ENCODE results near the gene CTF1.
"Not testable (repeated sequence)": the region's sequence is repeated elsewhere in the genome, so short reads cannot be mapped to it uniquely, and the experiment has no call there.

GRCh38 chr16:30863178-30863577 is 33.2 kb upstream of the CTF1 start:
- not testable (repeated sequence) for TF ChIP-seq REST (IDR thresholded peaks at IDR 0.05); CTCF (IDR thresholded peaks at IDR 0.05; ENCODE audit: low read depth, low read length, missing input control); ATF3 (IDR thresholded peaks at IDR 0.05); JUND (IDR thresholded peaks at IDR 0.05)
